ENCODE data around the gene INAVA.

- TF ChIP-seq CTCF (IDR thresholded peaks at IDR 0.05), result no peak
- TF ChIP-seq POLR2AphosphoS5 (IDR thresholded peaks at IDR 0.05; ENCODE audit: insufficient read depth in 1 of 2, low read depth in 1 of 2), result no peak
- no peak for TF ChIP-seq POLR2A (IDR thresholded peaks at IDR 0.05)
Measured at GRCh38 chr1:200954434-200954833, 59.7 kb downstream of the INAVA start.
